GM04503 (cell line): ENCODE measurements around the gene CLEC16A.
A peak's percentile ranks its signal among the peaks of the same experiment; 100 is the strongest.

ENCODE experiments used
- DNase-seq: peaks from one replicate; pipeline ENCODE4 v3.0.0-alpha.2; 2012; ENCODE audit warnings: low read depth

The CLEC16A gene

DNA sequence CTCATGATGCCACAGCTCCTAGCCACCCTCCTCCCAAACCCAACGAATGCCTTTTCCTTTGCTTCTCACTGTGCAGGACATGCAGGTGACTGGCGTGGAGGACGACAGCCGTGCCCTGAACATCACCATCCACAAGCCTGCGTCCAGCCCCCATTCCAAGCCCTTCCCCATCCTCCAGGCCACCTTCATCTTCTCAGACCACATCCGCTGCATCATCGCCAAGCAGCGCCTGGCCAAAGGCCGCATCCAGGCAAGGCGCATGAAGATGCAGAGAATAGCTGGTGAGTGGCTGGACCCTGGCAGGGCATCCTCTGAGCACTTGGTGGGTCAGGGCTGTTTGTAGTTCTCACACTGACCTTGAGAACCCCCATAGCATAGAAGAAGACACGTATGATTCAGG lies 179.3 kb downstream of the CLEC16A start:
- DNase-seq: no peak

DNA sequence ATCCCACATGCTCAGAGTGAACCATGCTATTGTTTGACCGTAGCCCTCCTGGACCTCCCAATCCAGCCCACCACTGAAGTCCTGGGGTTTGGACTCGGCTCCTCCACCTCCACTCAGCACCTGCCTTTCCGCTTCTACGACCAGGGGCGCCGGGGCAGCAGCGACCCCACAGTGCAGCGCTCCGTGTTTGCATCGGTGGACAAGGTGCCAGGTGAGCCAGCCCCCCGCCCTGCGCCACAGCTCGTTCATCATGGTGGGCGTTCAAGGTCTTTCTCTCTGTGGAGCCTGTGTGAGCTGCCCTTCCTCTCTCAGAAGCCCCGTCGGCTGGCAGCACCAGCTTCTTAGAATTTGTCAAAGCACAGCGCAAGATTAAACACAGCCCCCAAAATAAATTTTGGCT lies 181.6 kb downstream of the CLEC16A start:
- no peak for DNase-seq

DNA sequence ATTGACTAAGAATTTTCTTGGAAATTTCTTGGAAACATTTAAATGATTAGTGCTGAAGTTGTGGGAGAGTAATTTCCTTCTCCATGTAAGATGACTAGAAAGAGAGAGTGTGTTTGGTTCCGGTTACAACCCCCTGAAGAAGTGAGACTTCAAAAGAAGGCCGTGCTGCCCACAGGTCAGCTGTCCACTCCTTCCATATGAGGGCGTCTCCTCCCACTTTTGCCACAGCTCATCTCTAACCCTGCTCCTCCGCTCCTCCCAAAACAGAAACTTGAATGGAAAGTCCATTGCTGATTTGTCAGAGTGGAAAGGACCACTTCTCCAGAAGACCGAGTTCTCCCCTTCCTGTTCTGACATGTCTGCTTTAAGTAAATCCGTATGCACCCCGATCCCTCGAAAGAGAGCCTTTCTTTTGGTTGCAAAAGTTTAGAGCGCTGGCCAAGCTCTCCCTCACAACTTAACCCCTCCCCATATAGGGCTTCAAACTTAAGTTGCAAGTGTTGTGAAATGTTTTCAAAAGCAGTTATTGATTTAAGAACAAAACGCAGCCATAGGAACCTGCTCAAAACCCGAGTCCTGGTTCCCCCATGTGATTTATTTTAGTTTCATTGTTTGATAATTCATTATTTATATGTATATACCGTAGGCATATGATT lies 182.2 kb downstream of the CLEC16A start:
- DNase-seq: no peak

DNA sequence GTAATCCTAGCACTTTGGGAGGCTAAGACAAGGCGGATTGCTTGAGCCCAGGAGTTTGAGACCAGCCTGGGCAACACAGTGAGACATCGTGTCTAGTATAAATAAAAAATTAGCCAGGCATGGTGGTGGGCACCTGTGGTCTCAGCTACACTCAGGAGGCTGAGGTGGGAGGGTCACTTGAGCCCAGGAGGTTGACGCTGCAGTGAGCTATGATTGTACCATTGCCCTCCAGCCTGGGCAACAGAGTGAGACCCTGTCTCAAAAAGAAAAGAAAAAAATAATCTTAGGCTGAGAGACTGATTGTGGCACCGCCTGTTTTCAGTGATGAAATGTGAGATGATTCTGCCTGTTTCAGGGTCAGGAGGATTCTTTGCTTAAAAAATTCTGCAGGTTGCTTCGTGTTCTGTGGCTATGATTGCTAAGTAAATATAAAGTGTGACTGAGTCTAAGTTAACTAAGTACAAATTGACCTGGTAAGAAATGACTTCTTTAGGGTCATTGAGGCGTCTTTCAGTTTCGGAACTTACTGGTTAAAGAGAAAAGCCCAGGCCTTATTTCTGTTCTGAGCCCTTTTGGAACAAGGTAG lies 183.3 kb downstream of the CLEC16A start:
- no peak for DNase-seq

DNA sequence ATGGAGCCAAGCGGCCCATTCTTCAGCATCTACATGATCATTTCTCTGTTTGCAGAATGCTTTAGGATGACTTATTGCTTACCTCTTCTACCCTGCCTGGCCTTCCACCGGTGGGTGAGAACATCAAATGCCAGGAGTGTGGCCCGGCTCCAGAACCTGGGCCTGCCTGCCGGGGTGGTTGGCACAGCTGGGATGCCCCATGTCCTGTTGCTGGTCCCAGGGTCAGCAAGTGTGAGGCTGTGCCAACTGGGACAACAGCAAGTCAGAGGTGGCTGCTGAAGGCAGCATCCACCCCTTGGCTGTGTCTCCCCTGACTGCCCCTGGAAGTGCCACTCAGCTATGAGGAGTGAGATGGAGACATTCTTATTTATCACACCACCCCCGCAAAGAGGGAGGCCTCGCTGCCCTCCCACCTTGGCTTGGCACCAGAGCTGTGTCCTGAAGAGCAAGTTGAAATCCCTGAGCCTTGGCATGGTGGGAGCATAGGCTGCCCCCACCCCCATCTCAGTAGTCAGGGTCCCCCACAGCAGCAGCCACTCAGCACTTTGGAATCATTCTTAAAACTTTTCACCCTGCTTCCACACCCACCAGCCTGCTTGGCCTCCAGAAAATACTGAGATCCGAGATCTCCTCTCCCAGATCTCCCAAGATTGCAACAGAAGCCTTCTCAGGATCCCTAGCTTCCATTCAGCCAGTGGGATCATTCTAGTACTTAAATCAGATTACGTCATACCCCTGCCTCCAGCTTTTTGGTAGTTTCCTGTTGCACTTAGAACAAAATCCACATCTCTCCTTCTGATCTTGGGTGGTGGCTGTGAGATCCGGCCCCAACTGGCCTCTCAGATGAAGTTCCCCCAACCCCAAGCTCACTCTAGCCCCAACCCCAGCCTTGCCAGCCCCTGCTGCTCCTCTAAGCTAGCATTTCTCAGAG lies 184.1 kb downstream of the CLEC16A start:
- no peak for DNase-seq

DNA sequence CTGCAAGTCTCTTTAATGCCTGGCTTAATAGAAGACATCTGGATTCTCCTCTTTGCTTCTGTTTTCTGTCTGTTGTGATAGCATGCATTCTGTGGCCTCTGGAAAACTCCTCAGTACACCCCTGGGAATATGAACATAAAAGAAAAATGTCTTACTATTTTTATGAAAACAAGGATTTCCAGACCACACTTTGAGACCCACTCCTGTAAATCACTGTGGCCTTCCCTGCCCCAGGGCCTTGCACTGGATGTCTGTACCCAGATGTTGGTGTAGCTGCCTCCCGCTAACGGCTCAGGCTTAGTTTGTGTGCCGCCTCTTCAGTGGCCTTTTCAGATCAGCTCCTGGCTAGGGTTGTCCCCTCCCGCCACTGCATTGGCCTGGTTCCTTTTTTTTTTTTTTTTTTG lies 185.0 kb downstream of the CLEC16A start:
- DNase-seq: peak; percentile 69

DNA sequence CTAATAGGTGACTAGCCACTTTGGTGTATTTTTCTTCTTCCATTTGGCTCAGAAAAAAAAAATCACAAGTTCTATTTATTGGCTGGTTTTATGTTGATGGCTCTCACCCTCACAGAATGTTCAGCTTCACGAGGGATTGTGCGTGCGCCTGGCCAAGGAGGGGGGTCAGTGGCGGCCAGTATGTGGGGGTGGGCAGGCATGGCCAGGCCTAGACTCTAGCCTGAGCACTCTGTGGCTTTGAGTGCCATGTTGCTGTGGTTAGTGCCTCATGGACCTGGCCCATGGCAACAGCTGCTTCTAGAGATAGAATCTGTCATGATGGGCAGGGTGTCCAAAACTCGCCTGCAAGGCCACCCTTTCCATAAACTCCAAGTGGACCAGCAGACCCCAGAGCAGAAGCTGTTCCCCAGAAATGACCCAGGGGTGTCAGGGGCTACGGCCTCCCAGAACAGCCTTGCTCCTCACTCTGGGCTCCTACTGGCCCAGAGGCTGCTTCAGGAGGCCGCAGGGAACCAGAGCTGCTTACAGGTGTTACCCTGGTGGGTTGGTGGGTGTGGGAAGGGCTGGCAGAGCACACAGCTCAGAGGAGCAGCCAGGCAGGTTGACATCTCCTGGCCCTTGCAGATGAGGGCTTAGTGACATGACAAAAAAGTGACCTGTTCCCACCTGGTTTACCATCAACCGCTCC lies 186.8 kb downstream of the CLEC16A start:
- no peak for DNase-seq

DNA sequence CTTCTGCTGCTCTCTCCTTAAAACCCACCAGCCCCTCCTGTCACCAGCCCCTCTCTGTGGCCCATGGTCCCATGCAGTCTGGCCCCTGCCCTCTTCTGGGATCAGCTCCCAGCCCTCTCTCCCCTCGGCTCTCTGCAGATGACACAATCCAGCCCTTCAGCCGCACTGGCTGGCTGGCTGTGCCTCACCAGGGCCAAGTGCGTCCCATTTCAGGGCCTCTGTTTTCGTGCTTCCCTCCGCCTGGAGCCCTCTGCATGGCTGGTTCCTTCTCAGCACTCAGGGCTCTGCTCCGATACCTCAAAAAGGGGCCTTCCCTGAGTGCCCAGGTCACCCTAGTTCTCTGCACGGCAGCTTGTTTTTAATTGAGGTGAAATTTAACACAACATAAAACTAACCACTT lies 187.3 kb downstream of the CLEC16A start:
- DNase-seq: no peak

DNA sequence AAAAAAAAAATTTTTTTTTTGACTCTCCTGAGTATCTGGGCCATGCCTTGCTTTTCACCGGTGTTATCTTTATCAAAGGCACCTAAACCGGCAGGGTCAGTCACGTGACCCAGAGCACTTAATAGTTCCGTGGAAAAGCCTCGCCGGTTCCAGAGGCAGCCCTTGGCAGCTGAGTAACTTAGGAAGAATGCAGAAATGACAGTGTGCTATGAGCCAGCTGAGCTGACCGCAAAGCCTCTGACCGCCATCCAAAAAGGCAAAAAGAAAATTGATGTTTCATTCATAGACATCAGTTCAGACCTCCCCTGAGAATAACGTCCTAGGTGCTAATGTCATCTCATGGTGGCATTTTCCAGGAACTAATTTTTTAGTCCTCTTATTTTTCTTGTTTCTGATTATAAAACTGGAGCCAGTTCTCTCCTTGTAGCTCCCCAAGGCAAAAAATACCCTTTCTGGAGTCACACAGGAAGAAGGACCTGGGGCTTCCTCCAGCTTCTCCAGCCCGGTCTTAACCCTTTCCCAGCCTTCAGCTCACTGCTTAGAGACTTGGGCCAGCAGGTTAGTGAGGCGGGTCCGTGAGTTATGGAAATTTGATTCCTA lies 189.1 kb downstream of the CLEC16A start:
- DNase-seq: peak; percentile 78

DNA sequence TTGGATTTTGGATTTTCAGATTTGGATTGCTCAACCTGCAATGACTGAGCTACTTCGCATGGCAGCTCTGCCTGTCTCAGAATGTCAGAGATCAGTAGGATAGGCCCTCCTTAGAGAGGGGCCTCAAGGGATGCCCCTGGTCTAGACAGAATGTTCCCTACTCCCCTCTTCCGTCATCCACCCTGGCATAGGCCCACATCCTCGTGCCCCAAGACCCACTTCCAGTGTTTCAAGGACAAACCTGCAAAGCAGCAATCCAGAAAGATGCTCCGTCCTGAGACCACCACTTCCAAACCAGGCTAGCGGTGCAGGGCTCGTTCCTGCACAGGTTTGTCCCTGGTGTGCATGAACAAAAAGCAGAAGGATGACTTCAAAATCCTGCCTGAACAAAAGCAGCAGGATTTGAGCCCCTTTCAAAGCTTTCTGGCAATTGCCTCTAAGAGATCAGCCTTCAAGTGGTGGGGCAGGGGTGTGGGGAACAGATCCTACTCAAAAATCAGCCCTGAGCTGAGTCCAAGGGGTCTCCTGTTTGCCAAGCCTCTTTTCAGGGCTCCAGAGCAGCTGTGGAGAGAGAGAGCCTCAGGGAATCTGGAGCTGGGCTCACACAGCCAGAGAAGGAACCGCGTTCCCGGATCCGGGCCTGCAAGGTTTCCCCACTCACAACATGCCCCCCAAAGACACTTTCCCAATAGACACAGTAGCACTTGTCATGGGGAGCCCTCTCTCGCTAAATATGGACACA lies 190.5 kb downstream of the CLEC16A start:
- no peak for DNase-seq

DNA sequence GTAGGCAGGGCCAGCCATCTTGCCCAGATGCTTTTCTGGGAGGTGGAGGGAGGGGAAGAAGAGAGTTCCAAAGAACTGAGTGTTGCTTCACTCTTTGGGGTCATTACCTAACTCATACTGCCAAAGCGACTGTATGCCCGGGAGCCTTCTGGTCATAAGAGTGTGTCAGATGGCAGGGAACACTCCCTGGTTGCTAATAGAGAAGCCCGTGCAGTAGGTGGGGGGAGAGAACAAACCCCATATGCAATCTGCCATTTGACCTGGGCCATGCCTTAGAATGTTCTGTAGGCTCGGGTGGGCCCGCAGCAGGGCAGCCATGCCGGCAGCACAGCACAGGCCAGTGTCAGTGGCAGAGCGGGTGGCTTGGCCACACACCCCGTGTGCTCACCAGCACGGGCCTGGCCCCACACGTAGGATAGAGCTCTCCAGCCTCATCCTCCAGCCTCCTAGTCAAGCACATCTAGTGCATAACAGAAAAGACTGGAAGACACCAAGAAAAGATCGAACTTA lies 191.2 kb downstream of the CLEC16A start:
- no peak for DNase-seq

DNA sequence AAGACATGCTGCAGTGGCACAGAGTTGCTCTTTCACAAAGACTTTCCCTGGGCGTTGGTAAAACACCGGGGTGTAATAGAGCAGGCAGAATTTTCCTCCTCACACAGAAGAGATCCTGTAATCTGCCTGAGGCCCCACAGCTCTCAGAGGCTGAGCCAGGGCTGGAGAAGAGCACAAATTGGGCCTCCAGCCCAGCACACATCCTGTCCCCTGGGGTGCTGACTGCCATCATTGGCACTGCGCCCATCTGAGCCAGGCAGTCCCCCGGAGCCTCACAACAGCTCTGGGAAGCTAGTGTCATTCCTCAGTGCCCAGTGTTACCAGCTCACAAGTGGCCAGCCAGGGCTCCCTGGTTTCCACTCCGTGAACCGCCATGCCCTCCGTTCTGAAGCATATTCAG lies 192.2 kb downstream of the CLEC16A start:
- DNase-seq: no peak

DNA sequence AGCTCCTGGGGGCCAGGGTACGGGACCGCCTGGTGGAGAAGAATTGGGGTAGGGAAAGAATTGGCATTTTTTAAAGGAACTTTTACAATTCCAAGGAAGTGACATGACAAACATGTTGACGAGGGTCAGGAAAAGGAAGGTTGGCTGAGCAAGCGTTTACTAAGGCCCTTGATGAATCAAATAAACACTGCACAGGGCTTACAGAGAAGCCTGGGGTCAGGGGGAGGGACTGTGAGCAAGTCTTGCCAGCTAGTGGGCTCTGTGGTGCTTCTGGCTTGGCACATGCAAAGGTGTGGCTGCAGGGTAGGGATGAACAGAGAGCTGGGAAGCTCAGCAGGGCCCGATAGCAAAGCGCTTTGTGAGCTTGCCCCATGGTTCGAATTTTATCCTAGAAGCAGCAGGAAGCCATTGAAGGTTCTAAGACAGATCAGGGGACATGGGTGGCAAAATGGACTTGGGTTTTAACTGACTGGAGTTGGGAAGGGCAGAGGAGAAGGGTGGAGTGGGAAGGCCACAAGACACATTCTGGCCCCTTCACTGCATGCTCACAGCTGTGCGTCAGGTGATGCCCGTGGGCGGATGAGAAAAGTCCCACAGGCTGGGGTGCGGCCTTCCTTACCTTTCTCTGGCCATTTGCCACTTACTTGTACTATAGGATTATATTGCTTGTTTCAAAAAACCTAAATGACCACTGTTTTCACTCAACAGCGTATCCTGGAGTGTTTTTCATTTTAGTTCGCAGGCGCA lies 193.8 kb downstream of the CLEC16A start:
- no peak for DNase-seq

DNA sequence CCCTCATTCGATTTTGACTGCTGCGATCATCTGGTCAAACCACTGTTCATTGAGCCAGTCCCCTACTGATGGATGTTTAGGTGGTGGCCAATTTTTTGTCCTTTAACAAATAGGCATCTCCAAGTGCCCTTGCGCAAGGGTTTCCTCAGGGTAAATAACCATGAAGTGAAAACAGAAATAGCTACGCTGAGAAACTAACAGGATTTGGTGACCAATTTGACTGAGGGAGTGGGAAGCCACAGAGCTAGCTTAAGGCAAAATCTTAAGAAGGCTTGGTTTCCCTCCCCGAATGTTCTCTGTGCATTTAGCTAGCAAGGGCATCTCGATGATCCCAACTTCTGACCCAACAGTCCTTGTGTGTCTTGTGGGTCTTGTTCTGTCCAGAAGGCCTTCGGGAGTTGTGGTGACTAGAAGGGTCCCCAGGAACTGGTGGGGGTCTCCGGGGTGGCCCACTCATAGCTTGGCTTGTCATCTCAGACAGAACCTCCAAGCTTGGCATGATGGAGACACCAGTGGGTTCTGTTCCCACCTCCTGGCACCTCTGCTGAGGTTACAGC lies 194.5 kb downstream of the CLEC16A start:
- DNase-seq: no peak

DNA sequence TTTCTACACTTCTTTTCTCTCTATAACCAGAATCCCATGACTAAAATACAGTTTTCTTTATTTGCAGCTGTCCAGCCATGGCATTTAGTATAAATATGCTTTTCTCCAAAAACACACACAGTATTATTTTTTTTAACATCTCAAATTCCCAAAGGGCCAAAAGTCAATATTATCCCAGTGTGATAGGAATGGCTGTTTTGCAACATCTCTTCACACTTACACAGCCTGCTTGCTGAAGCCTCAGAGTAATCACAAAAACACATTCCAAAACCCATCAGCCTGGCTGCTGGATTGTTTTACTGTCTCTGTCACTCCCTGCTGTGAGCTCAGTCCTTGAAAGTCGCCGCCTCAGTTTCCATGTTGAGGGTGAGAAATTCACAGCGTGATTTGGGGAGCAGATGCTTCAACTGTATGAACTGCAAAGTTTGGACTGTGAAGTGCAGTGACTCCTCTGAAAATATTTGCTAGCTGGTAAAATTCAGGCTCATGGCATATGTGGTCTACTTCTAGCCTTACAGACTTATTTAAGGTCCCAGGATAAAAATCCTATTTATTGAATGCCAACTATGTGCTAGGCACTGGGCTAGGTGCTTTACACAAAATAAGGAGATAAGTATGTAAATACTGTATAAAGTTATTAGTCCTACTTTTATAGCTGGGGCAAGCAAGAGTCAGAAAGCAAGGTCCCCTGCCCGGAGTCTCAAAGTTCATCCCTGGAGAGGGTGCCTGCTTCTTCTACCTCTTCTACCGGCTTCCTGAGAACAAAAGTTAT lies 195.1 kb downstream of the CLEC16A start:
- no peak for DNase-seq

DNA sequence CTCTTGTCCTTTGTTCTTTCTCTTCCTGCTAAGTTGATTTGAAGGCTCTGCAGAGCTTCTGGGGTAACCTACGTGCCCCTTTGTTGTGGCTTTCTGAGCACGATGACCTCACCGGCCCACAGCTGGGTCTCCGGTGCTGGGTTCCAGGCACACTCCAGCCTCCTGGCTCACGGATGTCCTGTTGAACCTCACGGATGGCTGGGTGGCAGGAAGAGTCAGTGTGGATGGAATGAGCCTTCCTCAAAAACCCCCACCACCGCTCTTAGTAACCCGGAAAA lies 195.7 kb downstream of the CLEC16A start:
- DNase-seq: no peak

DNA sequence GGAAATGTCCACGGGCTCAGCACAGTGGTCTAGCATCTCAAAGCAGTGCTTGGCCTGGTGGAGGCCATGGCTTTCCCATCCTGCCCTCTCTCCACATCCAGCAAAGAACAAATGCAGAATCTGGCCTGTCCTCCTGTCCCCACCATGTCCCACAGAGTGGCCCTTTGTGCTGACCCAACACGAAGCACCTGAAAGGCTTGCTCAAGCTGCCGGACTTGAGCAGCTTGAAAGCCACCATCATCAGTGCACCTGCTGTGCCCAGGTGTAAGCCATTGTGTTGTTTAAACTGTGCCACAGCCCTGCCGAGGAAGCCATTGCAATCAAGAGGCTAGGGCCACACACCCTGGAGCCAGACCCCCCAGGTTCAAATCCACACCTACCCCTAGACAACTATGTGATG lies 196.1 kb downstream of the CLEC16A start:
- no peak for DNase-seq

DNA sequence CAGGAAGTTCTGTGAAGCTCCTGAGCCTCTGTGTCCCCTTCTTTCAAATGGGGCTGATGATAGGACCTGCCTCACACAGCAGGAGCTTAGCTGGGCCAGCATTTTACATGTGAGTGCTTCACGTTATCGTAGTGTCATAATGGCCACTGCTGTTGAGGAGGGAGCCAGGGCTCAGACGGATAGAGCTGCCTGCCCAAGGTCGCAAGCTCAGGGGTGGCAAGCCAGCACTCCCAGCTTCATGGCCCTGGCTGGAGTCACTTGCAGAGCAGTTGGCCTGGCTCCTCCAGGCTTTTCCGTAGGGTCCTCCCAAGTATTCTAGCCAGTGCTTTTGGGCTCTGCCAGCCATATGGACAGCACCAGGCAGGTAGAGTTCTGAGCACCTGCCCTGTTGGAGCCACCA lies 196.5 kb downstream of the CLEC16A start:
- DNase-seq: no peak

DNA sequence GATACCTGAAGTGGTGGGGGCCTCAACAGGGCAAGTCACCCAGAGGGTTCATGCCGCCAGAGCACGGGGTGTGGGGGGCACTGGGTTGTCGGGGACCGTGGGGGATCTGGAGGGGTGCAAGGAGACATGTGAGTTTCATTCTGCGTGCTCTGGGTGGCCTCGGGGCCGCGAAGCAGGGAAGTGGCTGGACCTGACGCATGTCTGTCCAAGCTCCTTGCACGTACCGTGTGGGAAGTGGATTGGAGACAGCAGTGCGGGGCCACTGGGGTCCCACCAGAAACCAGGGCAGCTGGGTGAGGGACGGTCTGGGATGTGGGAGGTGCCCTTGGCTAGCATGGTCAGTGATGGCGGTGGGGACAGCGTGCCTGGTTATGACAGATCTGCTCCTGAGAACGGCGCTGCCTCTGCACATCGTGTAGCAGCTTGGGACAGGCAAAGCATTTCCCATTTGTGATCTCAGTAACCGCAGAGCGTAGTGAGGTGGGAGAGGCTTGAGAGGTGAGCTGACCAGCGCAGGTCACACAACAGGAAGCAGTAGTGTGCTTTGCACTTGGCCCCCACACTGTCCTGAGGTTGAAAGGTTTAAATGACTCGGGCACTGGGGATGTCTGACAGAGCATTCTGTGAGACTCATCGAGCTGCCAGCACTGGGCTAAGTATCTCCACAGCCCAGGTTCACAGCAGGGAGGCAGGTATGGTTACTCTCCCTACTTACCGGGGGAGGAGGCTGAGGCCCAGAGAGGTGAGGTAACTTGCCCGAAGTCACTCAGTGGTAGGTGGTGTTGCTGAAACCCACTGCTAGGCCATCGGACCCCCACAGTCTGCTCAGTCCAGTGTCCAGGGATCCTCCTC lies 197.3 kb downstream of the CLEC16A start:
- DNase-seq: no peak
